Measurements from ENCODE around the gene ZNRF3.

DNA sequence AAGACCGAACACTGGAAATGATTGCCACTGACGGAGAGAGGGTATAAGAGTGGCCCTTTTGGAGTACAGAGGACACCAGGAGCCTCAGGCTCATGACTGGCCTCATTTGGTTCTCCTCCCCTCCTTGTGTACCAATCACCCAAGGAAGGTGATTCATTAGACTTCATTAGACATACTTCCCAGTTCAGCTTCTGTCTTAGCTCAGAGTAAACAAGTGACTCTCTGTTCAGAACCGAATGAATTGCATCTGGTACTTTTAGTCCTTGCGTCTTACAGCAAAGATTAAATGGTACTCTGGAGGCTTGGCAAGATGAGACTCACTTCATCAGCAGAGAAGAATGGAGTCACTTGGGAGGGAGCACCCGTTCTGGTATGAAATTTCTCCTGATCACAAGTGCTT, 75.2 kb downstream of the ZNRF3 start:
- TF ChIP-seq, protein P1, sequence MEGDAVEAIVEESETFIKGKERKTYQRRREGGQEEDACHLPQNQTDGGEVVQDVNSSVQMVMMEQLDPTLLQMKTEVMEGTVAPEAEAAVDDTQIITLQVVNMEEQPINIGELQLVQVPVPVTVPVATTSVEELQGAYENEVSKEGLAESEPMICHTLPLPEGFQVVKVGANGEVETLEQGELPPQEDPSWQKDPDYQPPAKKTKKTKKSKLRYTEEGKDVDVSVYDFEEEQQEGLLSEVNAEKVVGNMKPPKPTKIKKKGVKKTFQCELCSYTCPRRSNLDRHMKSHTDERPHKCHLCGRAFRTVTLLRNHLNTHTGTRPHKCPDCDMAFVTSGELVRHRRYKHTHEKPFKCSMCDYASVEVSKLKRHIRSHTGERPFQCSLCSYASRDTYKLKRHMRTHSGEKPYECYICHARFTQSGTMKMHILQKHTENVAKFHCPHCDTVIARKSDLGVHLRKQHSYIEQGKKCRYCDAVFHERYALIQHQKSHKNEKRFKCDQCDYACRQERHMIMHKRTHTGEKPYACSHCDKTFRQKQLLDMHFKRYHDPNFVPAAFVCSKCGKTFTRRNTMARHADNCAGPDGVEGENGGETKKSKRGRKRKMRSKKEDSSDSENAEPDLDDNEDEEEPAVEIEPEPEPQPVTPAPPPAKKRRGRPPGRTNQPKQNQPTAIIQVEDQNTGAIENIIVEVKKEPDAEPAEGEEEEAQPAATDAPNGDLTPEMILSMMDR (IDR thresholded peaks at IDR 0.05; ENCODE audit: low read depth, low read length) = no peak
- no peak for TF ChIP-seq EZH2phosphoT487 (IDR thresholded peaks at IDR 0.05; ENCODE audit: low read depth)
